Endometrial microvascular endothelial cells (primary cell): ENCODE measurements around the gene EHBP1L1. TPM values are rescaled to one million over a fixed set of nuclear protein-coding genes. Genes with fewer than 3 reads are reported as not detected.

ENCODE experiments used
- in situ Hi-C: cut with HindIII; loops from 2 replicates; pipeline ENCODE4 v1.10.0; 2017; ENCODE audit warnings: low sequenced_read_pairs, low pct_unique_long_range_greater_than_20kb; ENCODE audit errors: inconsistent ontology term
- total RNA-seq: library from RNA; depleted of rRNA; stranded (reverse); fragments of >200 nt; gene quantifications from one replicate; pipeline ENCODE4 v1.2.3, GENCODE V29; 2015; ENCODE audit errors: inconsistent ontology term

Gene EHBP1L1
- total RNA-seq, 1 donor from 2014 or later, result 50.5 TPM

GRCh38 chr11:65609229-65609628 lies 33.4 kb downstream of the EHBP1L1 start:
- in situ Hi-C loops, result no loop called here

- in situ Hi-C loops, result no loop called here
Measured at GRCh38 chr11:65609665-65610064, 33.8 kb downstream of the EHBP1L1 start.

DNA sequence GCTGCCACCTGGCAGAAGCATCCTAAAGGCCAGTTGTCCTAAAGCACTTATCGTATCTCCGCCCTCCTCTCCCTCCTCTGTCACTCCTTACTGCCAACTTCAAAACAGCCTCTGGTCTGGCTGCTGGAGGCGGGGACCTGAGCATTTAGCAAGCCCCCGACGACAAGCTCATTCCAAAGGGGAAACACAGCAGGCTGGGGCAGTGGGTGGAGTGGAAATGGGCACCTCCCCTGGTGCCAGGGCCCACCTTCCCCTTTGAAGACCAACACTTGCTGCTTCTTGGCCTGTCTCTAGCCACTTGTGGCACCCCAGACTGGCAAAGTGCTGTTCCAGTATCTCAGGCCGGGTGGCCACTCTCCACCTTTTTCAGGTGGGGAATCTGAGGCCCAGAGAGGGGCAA lies 34.6 kb downstream of the EHBP1L1 start:
- in situ Hi-C loops, result no loop called here

DNA sequence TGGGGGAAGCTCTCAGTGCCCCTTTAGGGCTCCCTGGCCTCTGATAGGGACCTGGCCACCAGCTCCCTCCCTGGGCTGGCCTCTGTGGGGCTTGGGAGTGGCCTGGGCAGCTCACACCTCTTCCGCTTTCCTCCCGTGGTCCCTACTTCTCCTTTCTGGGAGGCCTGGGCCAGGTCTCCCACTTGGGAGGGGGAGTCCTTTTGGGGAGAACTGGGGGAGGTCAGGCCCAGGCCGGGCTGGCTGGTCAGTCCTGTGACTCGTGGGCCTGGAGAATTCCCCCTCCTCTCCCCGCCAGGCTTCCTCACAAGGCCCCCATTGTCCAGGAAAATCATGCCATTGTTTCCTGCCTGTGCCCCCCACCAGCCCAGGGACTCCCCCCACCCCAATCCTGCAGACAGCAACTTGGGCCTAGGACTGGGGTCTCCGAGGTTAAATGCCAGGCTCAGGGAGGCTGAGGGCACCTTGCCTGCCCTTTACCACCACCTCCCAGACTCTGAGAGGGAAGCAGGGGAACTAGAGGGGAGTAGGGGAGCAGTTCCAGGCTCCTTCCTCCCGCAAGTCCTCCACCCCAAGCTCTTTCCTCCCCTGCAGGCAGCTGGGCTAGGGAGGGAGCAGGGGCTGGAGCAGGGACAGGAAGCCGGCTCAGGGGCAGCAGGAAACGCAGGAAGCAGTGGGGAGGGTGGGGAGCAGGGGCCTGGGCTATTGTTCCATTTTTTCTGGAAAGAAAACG lies 35.3 kb downstream of the EHBP1L1 start:
- in situ Hi-C loops, result no loop called here

GRCh38 chr11:65611758-65612603 lies 36.1 kb downstream of the EHBP1L1 start:
- in situ Hi-C loops, result no loop called here

DNA sequence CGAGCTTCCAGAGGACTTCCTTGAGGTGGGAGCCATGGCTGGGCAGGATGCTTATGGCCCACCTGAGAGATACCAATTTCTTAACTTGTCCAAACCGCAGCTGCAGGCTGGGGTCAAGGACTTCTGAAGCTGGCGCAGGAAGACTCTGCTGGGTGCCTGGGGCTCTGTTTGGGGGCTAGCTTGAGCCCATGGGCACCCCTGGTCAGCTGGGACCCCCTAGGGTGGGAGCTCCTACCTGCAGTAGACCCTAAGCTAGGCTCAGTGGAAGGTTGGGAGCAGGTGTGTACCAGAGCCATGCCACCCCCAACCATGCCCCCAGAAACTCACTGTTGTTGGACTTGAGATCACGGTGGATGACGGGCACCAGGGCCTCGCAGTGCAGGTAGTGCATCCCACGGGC lies 36.8 kb downstream of the EHBP1L1 start:
- in situ Hi-C loops, result no loop called here

DNA sequence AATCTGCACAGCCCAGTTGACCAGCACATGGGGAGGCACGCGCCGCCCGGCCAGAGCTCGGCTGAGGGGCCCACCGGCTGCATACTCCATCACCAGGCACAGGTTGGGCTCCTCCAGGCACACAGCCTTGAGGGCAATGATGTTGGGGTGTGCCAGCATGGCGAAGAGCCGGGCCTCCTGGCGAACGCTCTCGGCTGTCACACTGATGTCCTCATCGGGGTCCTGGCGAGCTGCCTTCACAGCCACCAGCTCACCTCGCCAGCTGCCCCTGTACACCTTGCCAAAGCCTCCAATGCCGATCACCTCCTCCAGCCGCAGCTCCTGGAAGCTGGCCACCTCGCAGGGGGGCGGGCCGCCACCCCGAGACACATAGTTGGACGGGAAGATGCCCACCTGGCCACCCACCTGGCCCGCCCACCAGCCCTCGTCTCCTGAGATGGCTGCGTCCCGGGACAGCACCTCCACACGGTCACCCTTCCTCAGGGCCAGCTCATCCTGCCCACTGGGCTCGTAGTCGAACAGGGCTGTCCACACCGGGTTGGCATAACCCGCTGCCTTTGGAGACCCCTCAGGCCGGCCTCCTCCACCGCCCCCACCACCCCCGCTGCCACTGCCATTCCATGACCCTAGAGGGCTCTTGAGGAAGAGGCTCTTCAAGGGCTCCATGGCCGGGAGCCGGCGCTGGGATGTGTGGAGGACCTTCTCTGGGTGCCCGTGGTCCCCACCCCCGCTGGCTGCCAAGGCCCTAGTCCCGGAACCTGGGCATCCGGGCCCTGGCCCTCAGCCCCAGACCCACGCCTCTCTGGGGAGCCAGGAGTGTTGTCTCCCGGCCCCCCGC lies 37.5 kb downstream of the EHBP1L1 start:
- in situ Hi-C loops, result no loop called here

GRCh38 chr11:65615229-65615949 lies 39.5 kb downstream of the EHBP1L1 start, which contains the start of gene PCNX3:
TSS of gene PCNX3 (plus strand) at chr11:65615776. CDS start at chr11:65616312, 536 bp downstream.
- in situ Hi-C loops, result no loop called here

- in situ Hi-C loops, result no loop called here
Measured at GRCh38 chr11:65615950-65616574, 40.2 kb downstream of the EHBP1L1 start.

DNA sequence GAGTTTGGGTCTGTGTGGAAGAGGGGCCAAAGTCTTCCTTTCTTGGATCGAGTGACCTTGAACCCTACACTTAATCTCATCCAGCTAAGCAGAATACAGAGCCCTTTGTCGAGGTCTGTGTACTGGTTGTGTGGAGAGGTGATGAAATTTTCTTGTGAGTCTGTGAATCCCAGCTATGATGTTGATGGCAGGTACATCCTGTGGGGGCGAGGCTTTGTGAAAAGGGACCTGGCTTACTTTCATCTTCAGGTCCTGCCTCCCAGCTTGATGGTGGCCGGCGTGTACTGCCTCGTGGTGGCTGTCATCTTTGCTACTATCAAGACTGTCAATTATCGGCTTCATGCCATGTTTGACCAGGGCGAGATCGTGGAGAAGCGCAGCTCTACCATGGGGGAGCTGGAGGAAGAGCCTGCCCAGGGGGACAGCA lies 40.7 kb downstream of the EHBP1L1 start:
- in situ Hi-C loops, result no loop called here

- in situ Hi-C loops, result no loop called here
Measured at GRCh38 chr11:65617136-65617850, 41.4 kb downstream of the EHBP1L1 start.

- in situ Hi-C loops, result no loop called here
Measured at GRCh38 chr11:65617990-65618751, 42.3 kb downstream of the EHBP1L1 start.

- in situ Hi-C loops, result no loop called here
Measured at GRCh38 chr11:65618763-65619162, 42.9 kb downstream of the EHBP1L1 start.

- in situ Hi-C loops, result no loop called here
Measured at GRCh38 chr11:65619281-65619928, 43.6 kb downstream of the EHBP1L1 start.

GRCh38 chr11:65620666-65621065 lies 44.8 kb downstream of the EHBP1L1 start:
- in situ Hi-C loops, result no loop called here

- in situ Hi-C loops, result no loop called here
Measured at GRCh38 chr11:65621460-65621859, 45.6 kb downstream of the EHBP1L1 start.
